Glomerular visceral epithelial cell (primary cell): ENCODE data around the gene CHD5.

Experiments
- DNase-seq: peaks from one replicate; pipeline ENCODE4 v3.0.0-alpha.2; 2016; ENCODE audit errors: extremely low spot score

Gene CHD5

GRCh38 chr1:6134206-6134605 is 45.9 kb downstream of the CHD5 start:
- no peak for DNase-seq

DNA sequence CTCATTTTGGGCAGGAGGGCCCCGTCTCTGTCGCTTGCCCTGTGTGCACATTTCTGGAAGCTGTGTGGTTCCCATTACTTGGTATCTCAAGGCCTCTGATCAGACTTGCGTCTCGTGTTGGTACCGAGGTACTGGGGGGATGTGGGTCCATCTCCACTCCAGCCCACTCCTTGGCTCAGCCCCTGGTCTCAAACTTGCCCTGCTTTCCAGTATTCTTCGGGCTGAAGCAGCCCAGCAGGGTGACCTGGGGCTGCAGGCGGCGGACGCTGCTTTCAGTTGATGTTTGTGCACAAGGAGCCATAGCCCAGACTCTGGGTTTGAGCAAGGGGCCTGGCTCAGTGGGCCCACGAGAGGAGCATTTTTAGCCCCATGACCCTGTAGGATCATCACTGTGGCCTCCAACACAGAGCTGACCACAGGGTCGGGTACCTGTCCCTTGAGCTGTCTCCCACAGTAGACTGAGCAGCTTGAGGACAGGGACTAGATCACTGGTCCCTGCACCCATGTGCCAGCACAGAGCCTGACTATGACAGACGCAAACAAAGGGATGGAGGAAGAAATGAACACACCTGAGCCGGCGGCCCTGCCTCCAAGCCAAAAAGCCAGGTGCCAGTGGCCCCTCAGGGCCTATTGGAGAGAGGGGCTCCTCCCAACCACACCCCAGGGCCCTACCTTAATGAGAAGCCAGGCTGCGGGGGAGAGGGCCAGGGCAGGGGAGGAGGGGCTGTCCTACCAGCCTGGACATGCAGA is 46.8 kb downstream of the CHD5 start:
- DNase-seq, result no peak

GRCh38 chr1:6131561-6131960 is 48.6 kb downstream of the CHD5 start:
- DNase-seq, result no peak

GRCh38 chr1:6130596-6130995 is 49.5 kb downstream of the CHD5 start:
- DNase-seq, result no peak

- DNase-seq, result no peak
Observed at GRCh38 chr1:6130036-6130435, 50.1 kb downstream of the CHD5 start.

- DNase-seq, result no peak
Observed at GRCh38 chr1:6129313-6129712, 50.8 kb downstream of the CHD5 start.

DNA sequence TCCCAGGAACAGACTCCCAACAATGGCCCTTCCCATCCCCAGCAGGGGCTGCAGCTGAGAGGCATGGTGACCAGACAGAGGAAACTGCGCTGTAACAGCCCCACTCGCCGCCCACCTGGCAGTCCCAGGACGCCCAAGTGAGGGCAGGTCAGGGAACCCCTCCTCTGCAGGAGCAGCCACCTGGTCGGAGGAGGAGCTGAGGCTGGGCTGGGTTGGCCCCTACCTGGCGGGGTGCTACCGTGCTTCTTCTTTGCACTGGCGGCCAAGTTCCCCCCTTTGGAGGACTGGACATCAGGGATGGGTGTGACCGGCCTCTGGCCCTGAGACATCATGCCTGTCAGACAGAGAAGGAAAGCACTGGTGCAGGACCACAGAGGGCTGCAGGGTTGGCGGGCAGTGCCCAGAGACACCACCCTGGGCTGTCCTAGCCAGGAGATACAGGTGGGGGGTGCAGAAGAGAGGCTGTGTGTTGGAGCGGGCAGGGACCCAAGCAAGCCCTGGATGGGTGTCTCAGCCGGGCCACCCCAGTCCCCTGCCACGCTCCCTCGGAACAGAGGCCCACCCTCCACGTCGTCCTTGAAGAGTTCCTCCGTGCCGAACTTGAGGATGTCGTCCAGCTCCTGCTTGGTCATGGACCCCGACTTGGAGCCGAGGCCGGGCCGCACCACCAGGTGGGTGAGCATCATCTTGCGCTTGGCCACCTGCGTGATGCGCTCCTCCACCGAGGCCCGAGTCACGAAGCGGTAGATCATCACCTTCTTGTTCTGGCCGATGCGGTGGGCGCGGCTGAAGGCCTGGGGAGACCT is 51.6 kb downstream of the CHD5 start:
- no peak for DNase-seq

- peak; percentile 51 for DNase-seq
Observed at GRCh38 chr1:6127587-6128163, 52.4 kb downstream of the CHD5 start.

DNA sequence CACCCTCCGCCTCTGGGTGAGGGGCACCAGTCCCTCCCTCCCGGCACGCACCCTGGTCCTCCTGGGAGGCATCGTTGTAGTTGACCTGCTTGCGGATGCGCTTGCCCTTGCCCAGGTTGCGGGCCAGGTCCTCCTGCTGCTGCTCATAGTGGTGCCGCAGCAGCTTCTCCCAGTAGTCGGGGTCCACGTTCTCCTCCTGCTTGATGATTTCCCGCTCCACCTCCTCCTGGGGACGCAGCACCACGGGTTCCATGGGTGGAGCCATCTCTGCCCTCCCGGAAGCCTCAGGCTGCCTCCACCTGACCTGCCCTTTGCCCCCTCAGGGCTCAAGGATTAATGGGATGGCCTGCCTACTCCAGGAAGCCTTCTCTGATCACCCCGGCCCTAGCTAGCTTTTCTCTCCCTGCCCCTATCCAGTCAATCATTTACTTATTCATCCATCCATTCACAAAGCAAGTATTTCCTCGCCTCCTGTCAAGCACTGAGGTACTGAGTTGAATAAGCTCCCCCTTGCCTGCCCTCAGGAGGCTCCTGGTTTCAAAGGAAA is 53.5 kb downstream of the CHD5 start:
- DNase-seq, result no peak

DNA sequence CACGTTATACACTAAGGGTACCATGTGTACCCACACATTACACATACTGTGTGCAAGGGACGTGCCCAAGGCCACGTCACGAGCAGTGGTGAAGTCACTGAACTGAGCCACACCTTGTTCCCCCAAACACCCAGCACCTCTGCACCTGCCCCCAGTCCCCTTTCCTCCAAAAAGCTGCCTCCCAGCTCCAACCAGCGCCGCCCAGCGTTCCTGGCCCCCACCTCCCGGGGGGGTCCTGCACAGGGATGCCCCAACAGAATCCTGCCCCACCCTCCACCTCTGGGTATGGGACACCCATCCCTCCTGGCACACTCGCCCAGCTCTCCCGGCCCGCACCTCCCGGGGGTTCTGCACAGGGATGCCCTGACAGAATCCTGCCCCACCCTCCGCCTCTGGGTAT is 54.1 kb downstream of the CHD5 start:
- no peak for DNase-seq

DNA sequence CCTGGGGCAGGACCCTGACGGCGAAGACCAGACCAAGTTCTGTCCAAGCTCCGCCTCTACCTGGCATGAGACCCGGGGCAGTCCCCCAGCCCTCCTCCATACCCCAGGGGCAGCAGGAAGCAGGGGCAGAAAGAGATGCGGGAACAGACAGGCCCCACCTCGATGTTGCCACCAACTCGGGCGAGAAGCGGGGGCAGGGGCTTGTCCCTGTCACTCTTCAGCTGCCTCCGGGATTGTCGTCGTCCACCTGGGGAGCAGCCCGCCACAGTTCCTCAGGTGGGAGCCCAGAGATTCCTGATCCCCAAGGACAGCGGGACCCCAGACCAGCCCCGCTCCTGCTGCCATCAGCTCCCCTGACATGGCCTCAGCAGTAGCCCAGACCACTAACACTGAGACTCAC is 54.8 kb downstream of the CHD5 start:
- no peak for DNase-seq

DNA sequence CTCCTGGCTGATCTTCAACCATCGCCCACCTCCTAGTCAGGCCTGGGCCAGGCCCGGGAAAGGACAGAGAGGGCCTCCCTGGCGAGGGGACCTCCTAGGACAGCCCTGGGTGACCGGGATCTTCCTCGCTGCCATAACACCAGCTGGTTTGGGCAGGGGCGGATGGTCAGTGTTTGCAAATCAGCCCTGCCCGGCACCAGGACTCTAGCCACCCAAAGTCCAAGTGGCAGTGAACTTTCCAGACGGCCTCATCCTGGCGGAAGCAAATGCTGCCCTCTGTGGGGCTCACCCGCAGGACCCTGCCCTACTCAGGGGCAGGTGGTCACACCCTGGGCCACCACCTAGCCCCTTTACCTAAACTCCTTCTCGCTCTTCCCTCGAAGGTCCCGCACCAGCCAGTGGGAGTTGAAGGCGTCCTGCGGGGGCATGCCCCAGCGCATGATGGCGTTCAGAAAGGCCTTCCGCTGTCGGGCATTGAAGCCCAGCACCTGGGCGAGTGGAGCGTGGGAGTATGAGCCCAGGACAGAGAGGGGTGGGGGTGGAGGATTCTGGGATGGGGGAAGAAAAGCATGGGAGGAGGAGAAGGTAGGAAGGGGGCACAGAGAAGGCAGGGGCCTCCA is 55.3 kb downstream of the CHD5 start:
- no peak for DNase-seq

DNA sequence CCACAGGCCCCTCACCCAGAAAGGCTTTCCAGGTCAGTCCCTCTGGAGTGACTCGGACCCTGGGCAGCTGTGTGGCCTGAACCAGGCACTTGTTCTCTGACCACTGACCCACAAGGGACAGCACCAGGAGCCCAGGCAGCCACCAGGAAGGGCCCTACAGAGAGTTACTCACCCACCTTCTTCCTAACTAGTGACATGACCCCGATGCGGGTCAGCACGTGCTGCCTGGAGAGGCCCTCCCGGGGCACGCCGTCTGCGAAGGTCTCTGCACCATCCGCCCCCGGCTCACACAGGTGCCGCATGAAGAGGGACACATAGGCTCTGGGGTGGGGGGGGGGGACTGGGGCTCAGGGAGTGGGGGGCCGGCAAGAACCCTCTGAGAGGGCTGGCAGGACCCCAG is 55.8 kb downstream of the CHD5 start:
- no peak for DNase-seq

DNA sequence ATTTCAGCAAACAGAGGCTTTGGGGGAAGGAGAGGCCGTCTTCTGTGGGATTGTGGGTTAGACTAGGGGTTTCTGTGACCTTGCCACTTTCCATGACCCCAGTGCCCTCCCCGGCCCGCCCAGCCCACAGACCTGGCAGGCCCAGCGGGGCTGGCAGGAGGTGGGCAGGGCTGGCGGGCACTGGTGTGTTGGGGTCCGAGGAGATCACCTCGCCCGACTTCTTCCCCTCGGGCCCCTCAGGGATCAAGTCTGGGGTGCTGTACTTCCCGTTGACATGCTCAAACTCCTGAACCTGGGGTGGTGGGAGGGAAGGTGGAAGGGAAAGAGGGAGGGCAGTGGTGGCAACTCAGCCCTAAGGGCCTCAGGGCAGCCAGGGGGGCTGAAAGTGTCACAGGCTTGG is 56.3 kb downstream of the CHD5 start:
- no peak for DNase-seq

DNA sequence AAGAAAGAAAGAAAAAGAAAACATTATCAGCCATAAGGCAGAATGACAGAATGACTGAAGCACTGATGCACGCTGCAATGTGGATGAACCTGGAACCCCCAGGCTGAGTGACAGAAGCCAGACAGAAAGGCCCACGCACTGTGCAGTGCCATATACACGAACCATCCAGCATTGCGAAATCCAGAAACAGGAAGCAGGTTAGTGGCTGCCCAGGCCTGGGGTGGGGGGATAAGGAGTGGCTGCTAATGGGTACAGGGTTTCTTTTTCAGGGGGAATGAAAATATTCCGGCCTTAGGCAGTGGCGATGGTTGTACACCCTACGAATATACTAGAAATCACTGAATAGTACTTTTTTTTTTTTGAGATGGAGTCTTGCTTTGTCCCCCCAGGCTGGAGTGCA is 57.0 kb downstream of the CHD5 start:
- DNase-seq, result no peak

GRCh38 chr1:6121651-6122370 is 58.3 kb downstream of the CHD5 start:
- DNase-seq, result no peak

DNA sequence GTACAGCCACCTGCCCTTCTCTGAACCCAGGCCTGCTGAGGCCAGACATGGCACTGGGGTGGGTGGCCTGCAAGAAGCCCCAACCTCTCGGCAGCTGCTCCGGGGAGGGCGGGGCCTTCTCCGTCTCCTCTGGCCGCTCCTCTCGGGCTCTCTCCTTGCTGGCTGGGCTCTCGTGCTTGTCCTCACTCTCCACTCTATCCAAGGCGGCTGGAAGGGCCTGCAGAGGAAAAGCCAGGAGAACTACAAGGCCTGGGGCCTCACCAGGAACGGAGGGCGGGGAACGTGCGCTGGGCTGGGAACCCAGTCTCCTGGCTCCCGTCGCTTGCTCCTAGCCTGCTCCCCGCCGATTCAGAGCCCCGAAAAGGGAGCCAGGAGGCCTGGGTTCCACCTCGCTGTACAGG is 59.1 kb downstream of the CHD5 start:
- no peak for DNase-seq

DNA sequence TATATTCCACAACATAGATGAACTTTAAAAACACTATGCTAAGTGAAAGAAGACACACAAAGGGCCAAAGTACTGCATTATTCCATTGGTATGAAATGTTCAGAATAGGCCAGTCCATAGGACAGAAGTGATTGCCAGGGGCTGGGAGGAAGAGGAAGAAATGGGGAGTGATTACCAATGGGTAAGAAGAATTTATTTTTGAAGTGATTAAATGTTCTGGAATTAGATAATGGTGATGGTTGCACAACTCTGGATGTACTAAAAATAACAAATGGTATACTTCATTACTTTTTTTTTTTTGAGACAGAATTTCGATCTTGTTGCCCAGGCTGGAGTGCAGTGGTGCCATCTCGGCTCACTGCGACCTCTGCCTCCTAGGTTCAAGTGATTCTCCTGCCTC is 61.7 kb downstream of the CHD5 start:
- no peak for DNase-seq

- DNase-seq, result no peak
Observed at GRCh38 chr1:6117624-6118023, 62.5 kb downstream of the CHD5 start.

GRCh38 chr1:6117064-6117463 is 63.1 kb downstream of the CHD5 start:
- DNase-seq, result no peak

GRCh38 chr1:6116137-6116536 is 64.0 kb downstream of the CHD5 start:
- no peak for DNase-seq

- DNase-seq, result no peak
Observed at GRCh38 chr1:6113745-6114144, 66.4 kb downstream of the CHD5 start.
